GM12874 (cell line): ENCODE data around the gene POLR1D.

Source experiments
- CTCF ChIP-seq: IDR thresholded peaks from 2 replicates; pipeline ENCODE4 v1.5.1; 2011; ENCODE audit warnings: low read depth, mild to moderate bottlenecking, control low read depth, low read length, moderate library complexity; ENCODE audit not compliant: insufficient read depth

Gene POLR1D

DNA sequence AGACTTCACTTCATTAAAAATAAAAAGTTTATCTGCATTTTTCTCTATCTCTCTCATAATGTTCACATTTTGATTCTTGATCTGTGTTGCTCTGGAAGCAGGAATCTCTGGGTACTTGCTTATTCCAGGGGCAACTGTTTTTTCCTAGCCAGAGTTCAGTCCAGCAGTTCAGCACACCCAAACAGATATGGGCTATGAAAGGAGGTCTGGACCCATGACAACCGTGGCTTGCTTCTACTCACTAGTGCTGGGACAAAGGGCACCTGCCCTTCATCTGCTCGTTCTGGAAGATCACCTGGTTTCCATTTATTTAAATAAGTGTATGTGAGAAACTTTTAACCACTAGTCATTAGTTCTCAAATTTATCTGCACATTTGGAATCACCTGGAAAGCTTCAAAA is 36.0 kb downstream of the POLR1D start:
- no peak for TF ChIP-seq CTCF

GRCh38 chr13:27658546-27658945 is 36.9 kb downstream of the POLR1D start:
- no peak for TF ChIP-seq CTCF

GRCh38 chr13:27659145-27659865 is 37.6 kb downstream of the POLR1D start:
- no peak for TF ChIP-seq CTCF

GRCh38 chr13:27660511-27660910 is 38.8 kb downstream of the POLR1D start:
- no peak for TF ChIP-seq CTCF

DNA sequence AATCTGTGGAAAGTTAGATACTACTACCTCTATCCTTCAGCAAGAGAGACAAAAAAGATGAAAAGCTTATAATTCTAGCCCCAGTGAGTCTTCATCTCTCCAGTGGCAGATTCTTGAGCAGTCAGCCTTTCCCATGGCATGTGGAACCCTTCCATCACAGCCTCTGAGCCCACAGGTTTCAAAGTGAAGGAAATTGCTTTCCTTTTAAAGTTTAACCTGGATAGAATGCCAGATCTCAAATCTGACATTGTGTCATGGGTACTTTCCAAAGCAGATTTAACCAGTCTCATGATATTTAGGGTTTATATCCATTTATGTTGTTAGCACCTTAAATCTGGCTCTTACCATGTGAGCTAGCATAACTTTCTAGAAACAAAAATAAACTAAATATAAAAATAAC is 39.3 kb downstream of the POLR1D start:
- no peak for TF ChIP-seq CTCF

DNA sequence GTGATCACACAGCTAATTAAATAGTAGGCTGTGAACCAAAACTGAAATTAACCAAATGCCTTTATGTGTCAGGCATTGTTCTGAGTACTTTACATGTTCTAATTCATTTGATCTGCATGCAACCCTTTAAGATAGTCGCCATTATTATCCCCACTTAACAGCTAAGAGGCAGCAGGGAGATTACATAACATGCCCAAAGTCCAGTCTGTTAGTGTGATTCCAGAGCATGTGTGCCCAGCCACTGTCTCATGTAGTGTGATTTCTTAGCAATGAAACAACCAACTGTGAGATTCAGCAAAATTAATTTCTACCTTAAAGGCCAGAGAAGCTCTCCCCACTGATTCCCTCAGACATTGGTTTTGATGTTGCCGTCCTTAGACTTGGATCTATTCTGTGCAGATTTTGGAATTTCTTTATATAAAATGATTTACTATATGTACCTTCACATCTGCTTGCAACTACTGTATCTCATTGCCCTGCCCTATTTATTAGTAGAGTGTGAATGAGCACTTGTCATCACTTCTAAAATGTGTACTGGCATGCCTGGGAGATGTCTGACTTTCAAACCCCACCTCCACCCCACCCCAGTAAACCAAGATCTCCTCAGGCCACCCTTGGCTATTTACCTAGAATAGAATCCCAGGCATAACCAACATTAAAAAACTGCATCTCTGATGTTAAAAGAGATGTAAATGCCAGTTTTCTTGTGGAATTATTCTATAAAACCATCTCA is 41.2 kb downstream of the POLR1D start:
- no peak for TF ChIP-seq CTCF

DNA sequence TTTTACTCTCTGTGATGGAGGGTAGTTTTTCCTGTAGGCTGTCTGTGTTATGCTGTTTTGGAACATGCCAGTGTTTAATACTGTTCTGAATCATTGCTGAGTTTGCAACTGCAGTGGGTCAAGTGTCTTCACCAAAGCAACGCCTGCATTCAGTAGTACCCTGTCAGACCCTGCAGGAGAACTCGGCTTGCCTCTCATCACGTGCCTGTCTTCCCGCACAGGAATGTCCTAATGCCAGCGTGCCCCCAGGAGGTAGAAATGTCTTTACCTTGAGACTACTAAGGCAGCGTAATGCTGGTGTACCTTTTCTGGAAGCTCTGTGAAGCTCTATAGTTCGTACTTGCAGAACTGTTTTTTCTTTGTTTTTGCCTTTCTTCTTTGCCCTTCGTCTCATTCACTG is 42.3 kb downstream of the POLR1D start:
- no peak for TF ChIP-seq CTCF
